Smooth muscle cell (in vitro differentiated cells): ENCODE measurements around the gene SAPCD2. TPM values are rescaled to one million over a fixed set of nuclear protein-coding genes. Genes with fewer than 3 reads are reported as not detected.

Source experiments
- DNase-seq: peaks from one replicate; lab custom pipeline; 2025; ENCODE audit not compliant: unreplicated experiment; lab: John Stamatoyannopoulos, UW
- H2AFZ ChIP-seq: fragments of 200-600 bp; sonication (generic); 2 replicates; pipeline ENCODE4 v1.6.0; 2016; ENCODE audit warnings: antibody characterized with exemption, low read depth, mild to moderate bottlenecking
- H3F3A ChIP-seq: fragments of 200-600 bp; sonication (generic); 2 replicates; pipeline ENCODE4 v1.6.0; 2017; ENCODE audit warnings: antibody characterized with exemption, low read depth
- H3K27ac ChIP-seq: fragments of 200-600 bp; sonication (generic); 2 replicates; pipeline ENCODE4 v1.5.1; 2016; ENCODE audit warnings: low read depth, mild to moderate bottlenecking
- H3K27me3 ChIP-seq: fragments of 200-600 bp; sonication (generic); 2 replicates; pipeline ENCODE4 v1.6.1; 2016; ENCODE audit warnings: low read depth, mild to moderate bottlenecking
- H3K36me3 ChIP-seq: fragments of 200-600 bp; sonication (generic); 2 replicates; pipeline ENCODE4 v1.5.1; 2016; ENCODE audit warnings: low read depth
- H3K4me1 ChIP-seq: fragments of 200-600 bp; sonication (generic); 2 replicates; pipeline ENCODE4 v1.5.1; 2016; ENCODE audit warnings: low read depth
- H3K4me2 ChIP-seq: fragments of 200-600 bp; sonication (generic); 2 replicates; pipeline ENCODE4 v1.6.0; 2016; ENCODE audit warnings: mild to moderate bottlenecking
- H3K4me3 ChIP-seq: fragments of 200-600 bp; sonication (generic); 2 replicates; pipeline ENCODE4 v1.5.1; 2016; ENCODE audit warnings: mild to moderate bottlenecking
- H3K79me2 ChIP-seq: fragments of 200-600 bp; sonication (generic); 2 replicates; pipeline ENCODE4 v1.6.0; 2016; ENCODE audit warnings: low read depth, mild to moderate bottlenecking
- H3K9ac ChIP-seq: fragments of 200-600 bp; sonication (generic); 2 replicates; pipeline ENCODE4 v1.6.0; 2016; ENCODE audit warnings: low read depth
- H3K9me3 ChIP-seq: fragments of 200-600 bp; sonication (generic); replicated peaks from 2 replicates; pipeline ENCODE4 v1.5.1; 2016; ENCODE audit warnings: low read depth
- H4K20me1 ChIP-seq: fragments of 200-600 bp; sonication (generic); 2 replicates; pipeline ENCODE4 v1.6.0; 2016; ENCODE audit warnings: low read depth
- WGBS: methylation state at CpG from one replicate; pipeline ENCODE4 v1.1.7; 2016; ENCODE audit warnings: low lambda C conversion rate; 5-methylcytosine and 5-hydroxymethylcytosine counted together
- polyA plus RNA-seq: library from polyadenylated mRNA; unstranded; fragments of >200 nt; fragmentation: Nextera tagmentation; extraction: Ambion mirVana; gene quantifications from 2 replicates; pipeline ENCODE4 v1.2.1, GENCODE V29; 2016
- total RNA-seq: library from RNA; depleted of rRNA; stranded (reverse); fragments of >200 nt; gene quantifications from 2 replicates; pipeline ENCODE4 v1.2.3, GENCODE V29; 2014
- TF ChIP-seq, protein P1 (sequence below): fragments of 200-600 bp; sonication (generic); IDR thresholded peaks from 2 replicates; pipeline ENCODE4 v1.5.1; 2017; ENCODE audit warnings: borderline replicate concordance, mild to moderate bottlenecking, antibody characterized with exemption; ENCODE audit not compliant: insufficient read depth, poor library complexity, severe bottlenecking

The SAPCD2 gene
- total and polyA plus RNA-seq, 2 experiments from 2014 or later: 1.9 to 3.9 TPM

DNA sequence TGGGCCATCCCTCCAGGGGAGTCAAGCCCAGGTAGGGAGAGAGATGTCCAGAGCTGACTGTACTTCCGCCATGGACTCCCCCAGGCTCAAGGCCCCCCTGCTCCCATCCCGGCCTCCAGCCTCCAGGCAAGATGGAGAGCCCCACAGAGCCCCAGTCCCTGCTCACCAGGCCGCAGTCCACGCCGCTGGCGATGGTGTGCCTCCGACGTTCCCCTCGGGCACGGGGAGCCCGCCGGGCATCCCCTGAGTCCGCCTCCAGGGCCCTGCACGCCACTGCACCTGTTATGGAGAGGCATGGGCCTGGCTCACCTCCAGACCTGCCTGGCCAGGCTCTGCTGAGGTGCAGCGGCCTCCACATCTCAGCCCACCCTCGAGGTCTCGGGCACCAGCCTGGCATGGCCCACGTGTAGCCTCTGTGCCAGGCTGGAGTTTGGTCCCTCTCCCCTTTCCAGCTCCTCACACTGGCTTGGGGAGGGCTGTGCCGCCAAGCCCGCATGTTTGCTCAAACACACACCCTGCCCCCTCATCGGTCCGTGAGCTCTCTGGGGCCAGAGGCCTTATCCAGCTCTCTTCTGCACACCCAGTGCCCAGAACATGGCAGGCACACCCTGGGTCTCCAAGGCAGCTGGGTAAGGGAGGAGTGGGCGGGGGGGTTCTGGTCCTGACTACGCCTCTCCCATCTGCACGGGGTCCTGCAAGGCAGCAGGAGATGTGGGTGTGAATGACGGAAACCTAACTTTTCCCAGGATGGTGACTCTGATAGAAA lies 4.1 kb downstream of the SAPCD2 start:
- H3K79me2 ChIP-seq: no peaks in the 10 kb centered on the region
- peaks cover 6% of the 10 kb centered on the region for H3K27me3 ChIP-seq
- H3K36me3 ChIP-seq: no peaks in the 10 kb centered on the region
- H3K9me3 ChIP-seq: no peaks in the 10 kb centered on the region
- no peak overlapping the region for H3K9ac ChIP-seq
- H3K27ac ChIP-seq: no peak overlapping the region
- no peak overlapping the region for H3K4me3 ChIP-seq
- no peaks in the 10 kb centered on the region for H4K20me1 ChIP-seq
- DNase-seq: no peak
- no peaks in the 10 kb centered on the region for H3F3A ChIP-seq
- H2AFZ ChIP-seq: no peak overlapping the region
- H3K4me1 ChIP-seq: peaks cover 6% of the 10 kb centered on the region
- WGBS: 94% methylated on average over 26 of the region's 26 CpGs
- H3K4me2 ChIP-seq: no peak overlapping the region
- TF ChIP-seq, protein P1, sequence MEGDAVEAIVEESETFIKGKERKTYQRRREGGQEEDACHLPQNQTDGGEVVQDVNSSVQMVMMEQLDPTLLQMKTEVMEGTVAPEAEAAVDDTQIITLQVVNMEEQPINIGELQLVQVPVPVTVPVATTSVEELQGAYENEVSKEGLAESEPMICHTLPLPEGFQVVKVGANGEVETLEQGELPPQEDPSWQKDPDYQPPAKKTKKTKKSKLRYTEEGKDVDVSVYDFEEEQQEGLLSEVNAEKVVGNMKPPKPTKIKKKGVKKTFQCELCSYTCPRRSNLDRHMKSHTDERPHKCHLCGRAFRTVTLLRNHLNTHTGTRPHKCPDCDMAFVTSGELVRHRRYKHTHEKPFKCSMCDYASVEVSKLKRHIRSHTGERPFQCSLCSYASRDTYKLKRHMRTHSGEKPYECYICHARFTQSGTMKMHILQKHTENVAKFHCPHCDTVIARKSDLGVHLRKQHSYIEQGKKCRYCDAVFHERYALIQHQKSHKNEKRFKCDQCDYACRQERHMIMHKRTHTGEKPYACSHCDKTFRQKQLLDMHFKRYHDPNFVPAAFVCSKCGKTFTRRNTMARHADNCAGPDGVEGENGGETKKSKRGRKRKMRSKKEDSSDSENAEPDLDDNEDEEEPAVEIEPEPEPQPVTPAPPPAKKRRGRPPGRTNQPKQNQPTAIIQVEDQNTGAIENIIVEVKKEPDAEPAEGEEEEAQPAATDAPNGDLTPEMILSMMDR: no peak

DNA sequence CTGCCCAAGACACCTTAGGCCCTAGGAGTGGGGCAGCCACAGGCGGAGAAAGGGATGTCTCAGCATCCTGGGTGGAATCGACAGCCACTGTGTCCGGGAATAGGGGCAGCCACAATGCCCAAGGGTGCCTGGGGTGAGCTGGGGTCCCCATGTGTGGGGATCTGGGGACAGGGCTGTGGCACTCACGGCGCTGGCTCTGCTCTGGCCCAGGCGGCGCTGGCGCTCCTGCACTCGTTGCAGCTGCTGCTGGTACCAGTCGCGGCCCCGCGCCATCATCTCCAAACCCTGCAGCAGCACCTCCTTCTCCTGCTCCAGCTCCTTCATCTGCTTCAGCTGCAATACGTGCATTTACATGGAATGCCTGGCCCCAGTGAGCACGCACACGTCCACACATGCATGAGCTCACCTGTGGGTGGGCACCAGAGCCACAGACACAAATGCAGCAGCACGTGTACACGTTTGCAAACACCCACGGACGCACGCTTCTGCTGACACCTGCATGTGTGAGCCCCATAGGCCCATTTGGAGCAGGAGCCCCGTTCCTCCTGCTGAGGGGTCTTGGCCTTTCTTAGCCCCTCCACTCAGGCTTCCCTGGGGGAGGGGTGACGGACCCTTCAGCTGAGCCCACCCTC lies 4.9 kb downstream of the SAPCD2 start:
- TF ChIP-seq, protein P1: no peak
- no peaks in the 10 kb centered on the region for H3K4me1 ChIP-seq
- no peak overlapping the region for H2AFZ ChIP-seq
- H3K36me3 ChIP-seq: no peaks in the 10 kb centered on the region
- no peak overlapping the region for H3K9ac ChIP-seq
- no peak overlapping the region for H3K4me2 ChIP-seq
- no peak overlapping the region for H3K4me3 ChIP-seq
- H3F3A ChIP-seq: no peaks in the 10 kb centered on the region
- H3K79me2 ChIP-seq: no peaks in the 10 kb centered on the region
- H4K20me1 ChIP-seq: no peaks in the 10 kb centered on the region
- no peak overlapping the region for H3K27ac ChIP-seq
- no peak for DNase-seq
- peaks cover 6% of the 10 kb centered on the region for H3K27me3 ChIP-seq
- H3K9me3 ChIP-seq: no peaks in the 10 kb centered on the region
- 95% methylated on average over 21 of the region's 23 CpGs for WGBS

DNA sequence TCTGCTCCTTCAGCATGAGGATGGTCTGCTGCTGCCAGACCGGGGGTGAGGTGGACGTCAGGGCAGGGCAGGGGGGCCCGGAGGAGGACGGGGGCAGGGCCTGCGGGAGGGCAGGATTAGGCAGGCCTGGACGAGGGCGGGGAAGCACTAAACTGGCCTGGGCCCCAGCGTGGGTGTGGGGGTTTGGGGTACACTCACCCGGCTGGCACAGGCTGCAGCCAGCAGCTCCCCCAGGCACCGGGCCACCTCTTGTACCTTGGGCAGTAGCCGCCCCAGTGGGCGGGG lies 5.5 kb downstream of the SAPCD2 start:
- H3K4me2 ChIP-seq: no peak overlapping the region
- 86% methylated on average over 6 of the region's 12 CpGs for WGBS
- H3K27me3 ChIP-seq: peaks cover 6% of the 10 kb centered on the region

More for the DNA sequence above, 5.5 kb downstream of the SAPCD2 start:
- Histone ChIP-seq H3K79me2 (no peaks in the 10 kb centered on the region), H3F3A (no peaks in the 10 kb centered on the region), H3K4me3 (no peak overlapping the region), H3K9ac (no peak overlapping the region), H3K36me3 (no peaks in the 10 kb centered on the region), H3K9me3 (no peaks in the 10 kb centered on the region), H4K20me1 (no peaks in the 10 kb centered on the region), H3K27ac (no peak overlapping the region), H2AFZ (no peak overlapping the region), H3K4me1 (no peaks in the 10 kb centered on the region)
- DNase-seq: no peak
- TF ChIP-seq, protein P1: no peak
